ENCODE measurements around the gene MEF2B.
A peak's percentile ranks its signal among the peaks of the same experiment; 100 is the strongest.
"Not testable (repeated sequence)": the region's sequence is repeated elsewhere in the genome, so short reads cannot be mapped to it uniquely, and the experiment has no call there.

Gene MEF2B

GRCh38 chr19:19131989-19132388, 38.1 kb downstream of the MEF2B start:
- DNase-seq = no peak

- no peak for DNase-seq
Observed at GRCh38 chr19:19126102-19126501, 44.0 kb downstream of the MEF2B start.

GRCh38 chr19:19123386-19123785, 46.7 kb downstream of the MEF2B start:
- no peak for DNase-seq

- no peak for DNase-seq
Observed at GRCh38 chr19:19122902-19123301, 47.2 kb downstream of the MEF2B start.

GRCh38 chr19:19121371-19121770, 48.7 kb downstream of the MEF2B start:
- no peak for DNase-seq

GRCh38 chr19:19120308-19121231, 49.5 kb downstream of the MEF2B start:
- peak in 16 of 51 donors; percentile 7 to 41 (median 18) for DNase-seq

- DNase-seq = no peak
Observed at GRCh38 chr19:19119325-19120237, 50.5 kb downstream of the MEF2B start.

- DNase-seq = peak in 9 of 51 donors; percentile 4 to 40 (median 11)
Observed at GRCh38 chr19:19115954-19116353, 54.1 kb downstream of the MEF2B start.

- DNase-seq = peak in 1 of 51 donors; percentile 14
Observed at GRCh38 chr19:19113040-19113626, 56.9 kb downstream of the MEF2B start.

- peak in 1 of 51 donors; percentile 45 for DNase-seq
Observed at GRCh38 chr19:19111967-19112580, 58.0 kb downstream of the MEF2B start.

GRCh38 chr19:19111136-19111835, 58.8 kb downstream of the MEF2B start:
- DNase-seq = no peak

- DNase-seq = peak in 20 of 51 donors; percentile 11 to 51 (median 26)
Observed at GRCh38 chr19:19110410-19111135, 59.5 kb downstream of the MEF2B start.

- no peak for DNase-seq
Observed at GRCh38 chr19:19109601-19110000, 60.5 kb downstream of the MEF2B start.

GRCh38 chr19:19107654-19108053, 62.4 kb downstream of the MEF2B start:
- no peak for DNase-seq

GRCh38 chr19:19106938-19107337, 63.1 kb downstream of the MEF2B start:
- DNase-seq = not testable (repeated sequence)

- no peak for DNase-seq
Observed at GRCh38 chr19:19106056-19106551, 64.0 kb downstream of the MEF2B start.

- peak in 8 of 51 donors; percentile 5 to 56 (median 22) for DNase-seq
Observed at GRCh38 chr19:19105365-19106055, 64.6 kb downstream of the MEF2B start.

- DNase-seq = no peak
Observed at GRCh38 chr19:19103167-19103566, 66.9 kb downstream of the MEF2B start.

- not testable (repeated sequence) for DNase-seq
Observed at GRCh38 chr19:19102566-19102965, 67.5 kb downstream of the MEF2B start.
